Measurements from ENCODE around the gene RHBG.

DNA sequence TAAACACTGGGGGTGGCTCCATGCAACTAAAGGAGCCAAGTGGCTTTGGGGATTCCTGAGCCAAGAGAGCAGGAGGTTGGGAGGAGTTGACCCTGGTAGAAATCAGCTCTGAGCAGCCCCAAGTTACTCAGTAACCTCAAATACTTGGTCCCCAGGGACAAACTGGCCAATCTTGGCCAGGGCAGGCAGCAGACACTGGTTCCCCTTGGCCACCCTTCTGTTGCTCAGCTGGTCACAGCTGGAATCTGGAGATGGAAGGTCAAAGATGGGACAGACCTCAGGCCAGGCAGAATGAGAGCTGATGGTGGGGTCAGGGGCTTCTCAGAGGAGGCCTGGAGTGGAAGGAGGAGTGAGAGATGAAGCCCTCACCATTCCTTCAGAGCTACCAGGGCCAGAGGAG lies 3.3 kb upstream of the RHBG start:
- TF ChIP-seq, protein P1, sequence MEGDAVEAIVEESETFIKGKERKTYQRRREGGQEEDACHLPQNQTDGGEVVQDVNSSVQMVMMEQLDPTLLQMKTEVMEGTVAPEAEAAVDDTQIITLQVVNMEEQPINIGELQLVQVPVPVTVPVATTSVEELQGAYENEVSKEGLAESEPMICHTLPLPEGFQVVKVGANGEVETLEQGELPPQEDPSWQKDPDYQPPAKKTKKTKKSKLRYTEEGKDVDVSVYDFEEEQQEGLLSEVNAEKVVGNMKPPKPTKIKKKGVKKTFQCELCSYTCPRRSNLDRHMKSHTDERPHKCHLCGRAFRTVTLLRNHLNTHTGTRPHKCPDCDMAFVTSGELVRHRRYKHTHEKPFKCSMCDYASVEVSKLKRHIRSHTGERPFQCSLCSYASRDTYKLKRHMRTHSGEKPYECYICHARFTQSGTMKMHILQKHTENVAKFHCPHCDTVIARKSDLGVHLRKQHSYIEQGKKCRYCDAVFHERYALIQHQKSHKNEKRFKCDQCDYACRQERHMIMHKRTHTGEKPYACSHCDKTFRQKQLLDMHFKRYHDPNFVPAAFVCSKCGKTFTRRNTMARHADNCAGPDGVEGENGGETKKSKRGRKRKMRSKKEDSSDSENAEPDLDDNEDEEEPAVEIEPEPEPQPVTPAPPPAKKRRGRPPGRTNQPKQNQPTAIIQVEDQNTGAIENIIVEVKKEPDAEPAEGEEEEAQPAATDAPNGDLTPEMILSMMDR (conservative IDR thresholded peaks at IDR 0.05; ENCODE audit: low read depth in 2 of 2), result no peak
- no peak for TF ChIP-seq EZH2phosphoT487 (IDR thresholded peaks at IDR 0.05; ENCODE audit: unreplicated experiment)
- TF ChIP-seq EZH2 (IDR thresholded peaks at IDR 0.05; ENCODE audit: low read depth, unreplicated experiment), result no peak
- no peak for TF ChIP-seq POLR2AphosphoS5 (IDR thresholded peaks at IDR 0.05; ENCODE audit: low read depth)
- TF ChIP-seq, protein P2, sequence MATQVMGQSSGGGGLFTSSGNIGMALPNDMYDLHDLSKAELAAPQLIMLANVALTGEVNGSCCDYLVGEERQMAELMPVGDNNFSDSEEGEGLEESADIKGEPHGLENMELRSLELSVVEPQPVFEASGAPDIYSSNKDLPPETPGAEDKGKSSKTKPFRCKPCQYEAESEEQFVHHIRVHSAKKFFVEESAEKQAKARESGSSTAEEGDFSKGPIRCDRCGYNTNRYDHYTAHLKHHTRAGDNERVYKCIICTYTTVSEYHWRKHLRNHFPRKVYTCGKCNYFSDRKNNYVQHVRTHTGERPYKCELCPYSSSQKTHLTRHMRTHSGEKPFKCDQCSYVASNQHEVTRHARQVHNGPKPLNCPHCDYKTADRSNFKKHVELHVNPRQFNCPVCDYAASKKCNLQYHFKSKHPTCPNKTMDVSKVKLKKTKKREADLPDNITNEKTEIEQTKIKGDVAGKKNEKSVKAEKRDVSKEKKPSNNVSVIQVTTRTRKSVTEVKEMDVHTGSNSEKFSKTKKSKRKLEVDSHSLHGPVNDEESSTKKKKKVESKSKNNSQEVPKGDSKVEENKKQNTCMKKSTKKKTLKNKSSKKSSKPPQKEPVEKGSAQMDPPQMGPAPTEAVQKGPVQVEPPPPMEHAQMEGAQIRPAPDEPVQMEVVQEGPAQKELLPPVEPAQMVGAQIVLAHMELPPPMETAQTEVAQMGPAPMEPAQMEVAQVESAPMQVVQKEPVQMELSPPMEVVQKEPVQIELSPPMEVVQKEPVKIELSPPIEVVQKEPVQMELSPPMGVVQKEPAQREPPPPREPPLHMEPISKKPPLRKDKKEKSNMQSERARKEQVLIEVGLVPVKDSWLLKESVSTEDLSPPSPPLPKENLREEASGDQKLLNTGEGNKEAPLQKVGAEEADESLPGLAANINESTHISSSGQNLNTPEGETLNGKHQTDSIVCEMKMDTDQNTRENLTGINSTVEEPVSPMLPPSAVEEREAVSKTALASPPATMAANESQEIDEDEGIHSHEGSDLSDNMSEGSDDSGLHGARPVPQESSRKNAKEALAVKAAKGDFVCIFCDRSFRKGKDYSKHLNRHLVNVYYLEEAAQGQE (IDR thresholded peaks at IDR 0.05; ENCODE audit: unreplicated experiment), result no peak
- TF ChIP-seq JUNB (IDR thresholded peaks at IDR 0.05; ENCODE audit: unreplicated experiment), result no peak
- no peak for TF ChIP-seq NANOG (IDR thresholded peaks at IDR 0.05; ENCODE audit: borderline replicate concordance)
- TF ChIP-seq CREB1 (CRISPR knock-in tag; IDR thresholded peaks at IDR 0.05; ENCODE audit: low read depth), result no peak
- no peak for TF ChIP-seq ZNF331 (CRISPR knock-in tag; IDR thresholded peaks at IDR 0.05; ENCODE audit: low read depth)
- no peak for TF ChIP-seq ZNF114 (CRISPR knock-in tag; IDR thresholded peaks at IDR 0.05)

All from GM23338 (cell line).